NCI-H2196 (cell line): ENCODE measurements around the gene PLEKHM1.
"Not testable (repeated sequence)": the region's sequence is repeated elsewhere in the genome, so short reads cannot be mapped to it uniquely, and the experiment has no call there.

Experiments
- DNase-seq: peaks from one replicate; lab custom pipeline; 2025; ENCODE audit not compliant: unreplicated experiment; lab: John Stamatoyannopoulos, UW

PLEKHM1 gene

GRCh38 chr17:45461524-45462327, 28.8 kb downstream of the PLEKHM1 start:
- DNase-seq = peak; percentile 30

- DNase-seq = not testable (repeated sequence)
These were observed 30.1 kb downstream of the PLEKHM1 start for GRCh38 chr17:45460422-45460821.

GRCh38 chr17:45454341-45454740, 36.2 kb downstream of the PLEKHM1 start:
- DNase-seq = not testable (repeated sequence)

DNA sequence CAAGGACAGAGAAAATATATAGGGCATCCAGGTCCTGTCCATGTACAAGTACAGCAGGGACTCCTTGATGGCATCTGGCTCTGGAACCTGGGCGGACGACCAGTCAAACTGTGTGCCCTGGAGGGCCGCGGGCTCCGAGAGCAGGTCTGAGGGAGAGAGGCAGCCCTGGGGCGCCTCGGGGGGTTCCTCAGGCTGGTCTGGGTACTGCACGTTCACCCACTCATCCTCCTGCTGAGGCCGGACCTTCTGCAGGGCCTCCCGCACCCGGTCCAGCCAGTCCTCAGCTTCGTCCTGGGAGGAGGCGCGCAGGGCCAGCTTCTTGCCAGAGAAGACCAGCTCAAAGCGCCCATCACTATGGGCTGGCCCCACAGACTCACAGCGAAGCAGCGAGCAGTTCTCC, 36.8 kb downstream of the PLEKHM1 start:
- DNase-seq = not testable (repeated sequence)

DNA sequence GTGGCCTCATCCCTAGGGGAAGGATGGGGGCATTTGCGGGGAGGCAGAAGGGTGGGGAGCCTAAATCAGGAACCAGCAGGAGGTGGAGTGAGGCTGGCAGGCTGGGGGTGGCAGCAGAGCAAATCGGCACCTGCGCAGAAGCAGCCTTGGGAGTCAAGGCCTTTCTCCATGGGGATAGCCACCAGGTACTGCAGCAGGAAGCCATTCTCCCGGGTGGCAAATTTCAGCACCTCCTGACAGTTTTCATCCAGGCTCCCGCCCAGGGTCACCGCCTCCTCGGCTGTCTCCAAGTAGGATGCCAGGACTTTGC, 37.3 kb downstream of the PLEKHM1 start:
- DNase-seq = not testable (repeated sequence)

GRCh38 chr17:45452329-45453224, 37.9 kb downstream of the PLEKHM1 start:
- not testable (repeated sequence) for DNase-seq

DNA sequence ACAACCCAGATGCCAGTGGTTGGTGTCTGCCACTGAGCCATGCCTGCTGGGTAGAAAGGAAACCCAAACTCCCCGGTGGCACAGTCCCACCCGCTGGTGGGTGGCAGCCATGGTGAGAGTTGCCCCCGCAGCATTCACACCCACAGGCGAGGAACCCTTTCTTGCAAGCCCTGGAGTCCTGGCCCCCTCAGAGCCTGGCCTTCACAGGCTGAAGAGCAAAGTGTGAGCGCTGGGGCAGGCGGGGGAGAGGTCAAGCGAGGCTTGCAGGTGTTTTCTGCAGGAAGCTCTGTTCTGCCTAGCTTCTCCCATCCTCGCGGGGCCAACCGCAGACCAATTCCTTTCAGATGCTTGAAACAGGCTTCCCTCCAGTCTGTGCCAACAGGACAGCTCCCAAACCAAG, 38.9 kb downstream of the PLEKHM1 start:
- not testable (repeated sequence) for DNase-seq

- DNase-seq = no peak
These were observed 39.4 kb downstream of the PLEKHM1 start for GRCh38 chr17:45451131-45451530.

- DNase-seq = not testable (repeated sequence)
These were observed 40.7 kb downstream of the PLEKHM1 start for GRCh38 chr17:45449708-45450329.

GRCh38 chr17:45449260-45449659, 41.3 kb downstream of the PLEKHM1 start:
- not testable (repeated sequence) for DNase-seq

GRCh38 chr17:45448483-45448882, 42.0 kb downstream of the PLEKHM1 start:
- not testable (repeated sequence) for DNase-seq

GRCh38 chr17:45448066-45448465, 42.5 kb downstream of the PLEKHM1 start:
- DNase-seq = not testable (repeated sequence)

GRCh38 chr17:45447650-45448049, 42.9 kb downstream of the PLEKHM1 start:
- DNase-seq = not testable (repeated sequence)

GRCh38 chr17:45446872-45447625, 43.5 kb downstream of the PLEKHM1 start:
- DNase-seq = not testable (repeated sequence)

- DNase-seq = not testable (repeated sequence)
These were observed 44.4 kb downstream of the PLEKHM1 start for GRCh38 chr17:45445901-45446743.

- not testable (repeated sequence) for DNase-seq
These were observed 45.4 kb downstream of the PLEKHM1 start for GRCh38 chr17:45444856-45445820.

DNA sequence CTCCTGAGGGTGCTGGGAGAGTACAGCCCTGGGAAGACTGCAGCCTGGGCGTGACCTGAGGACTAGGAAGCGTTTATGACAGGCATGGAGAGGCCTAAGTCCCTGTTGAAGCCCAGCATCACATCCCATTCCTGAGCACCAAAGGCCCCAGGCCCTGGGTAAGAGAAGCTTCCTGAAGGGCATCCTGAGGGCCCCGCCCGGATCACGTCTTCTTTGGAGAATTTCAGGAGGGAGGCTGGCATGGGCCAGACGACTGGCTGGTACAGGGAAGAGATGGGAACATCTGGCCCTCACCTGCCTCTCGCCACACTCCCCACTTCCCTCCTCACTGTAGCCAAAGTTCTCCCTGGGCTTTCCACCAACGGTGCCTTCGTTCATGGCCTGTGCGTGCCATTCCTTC, 46.2 kb downstream of the PLEKHM1 start:
- not testable (repeated sequence) for DNase-seq

DNA sequence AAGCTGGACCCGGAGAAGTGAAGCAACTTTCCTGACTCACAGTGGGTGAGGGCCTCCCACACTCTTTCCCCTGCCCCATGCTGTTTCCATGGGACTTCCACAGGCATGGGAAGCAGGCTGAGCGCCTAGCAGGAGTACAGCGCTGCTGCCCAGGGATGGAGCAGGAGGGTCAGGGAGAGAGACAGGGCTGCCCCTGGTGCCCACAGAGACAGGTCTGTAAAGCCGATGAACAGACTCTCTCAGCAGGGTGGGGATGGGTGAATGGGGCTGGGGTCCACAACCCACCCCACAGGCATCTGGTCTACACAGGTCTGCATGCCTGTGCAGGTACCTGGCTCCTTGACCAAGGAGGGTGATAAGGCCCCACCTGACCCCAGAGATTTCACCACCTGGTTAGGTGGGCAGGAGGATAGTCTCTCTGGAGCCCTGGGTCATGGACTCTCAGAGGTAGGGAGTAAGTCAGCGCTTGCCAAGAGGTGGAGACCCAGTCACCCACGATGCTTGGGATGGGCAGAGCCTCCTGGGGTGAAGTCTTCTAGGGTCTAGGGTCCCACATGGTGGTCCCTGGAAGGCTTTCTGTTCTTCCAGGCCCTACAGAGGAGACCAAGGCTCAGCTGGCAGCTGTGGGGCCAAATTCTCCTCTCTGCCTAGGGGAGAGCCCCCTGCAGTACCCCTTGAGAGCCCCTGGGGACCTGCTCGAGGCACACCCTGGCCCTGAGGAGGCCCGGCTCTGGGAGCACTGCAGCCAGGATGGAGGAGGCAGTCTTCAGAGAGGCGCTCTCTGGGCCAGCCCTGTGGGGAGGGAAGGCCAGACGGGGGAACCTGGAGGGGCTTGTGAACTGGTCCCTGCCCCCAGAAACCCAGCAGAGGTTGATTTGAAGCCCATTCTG, 46.9 kb downstream of the PLEKHM1 start:
- not testable (repeated sequence) for DNase-seq
